ENCODE results near the gene FIZ1. TPM values are rescaled to one million over a fixed set of nuclear protein-coding genes. Genes with fewer than 3 reads are reported as not detected.

The FIZ1 gene
- total and polyA plus RNA-seq, 2 donors from 2014 or later = 11.9 to 17.9 TPM

- DNase-seq (no peak), FAIRE-seq (no peak)
- H3K36me3 ChIP-seq (ENCODE audit: control insufficient read depth in 2 of 3, insufficient read depth in 3 of 3, low read length in 3 of 3) = no peaks in the 10 kb centered on the region
- H3K9ac ChIP-seq (ENCODE audit: low read length in 3 of 3) = no peak overlapping the region
- no peak for TF ChIP-seq CTCF (IDR thresholded peaks at IDR 0.05; ENCODE audit: borderline replicate concordance, extremely low read depth, insufficient read depth)
- no peaks in the 10 kb centered on the region for H3K9me3 ChIP-seq (ENCODE audit: control insufficient read depth in 2 of 3, insufficient read depth in 1 of 3, low read length in 3 of 3)
- no peak overlapping the region for H3K4me3 ChIP-seq (ENCODE audit: low read length in 3 of 3)
- H3K27me3 ChIP-seq (ENCODE audit: control insufficient read depth, insufficient read depth, low read length) = no peaks in the 10 kb centered on the region
- H3K27ac ChIP-seq (ENCODE audit: low read depth in 2 of 2, low read length in 2 of 2) = no peak overlapping the region
- intact Hi-C loops (cut with DNase I) = no loop called here
- no peaks in the 10 kb centered on the region for H3K4me1 ChIP-seq (ENCODE audit: control insufficient read depth in 2 of 3, insufficient read depth in 2 of 3, low read depth in 1 of 3, low read length in 3 of 3)
Observed at GRCh38 chr19:55554741-55555152, 44.6 kb downstream of the FIZ1 start.

GRCh38 chr19:55554302-55554701, 45.0 kb downstream of the FIZ1 start:
- Histone ChIP-seq H3K27me3 (ENCODE audit: control insufficient read depth, insufficient read depth, low read length) (no peaks in the 10 kb centered on the region), H3K36me3 (ENCODE audit: control insufficient read depth in 2 of 3, insufficient read depth in 3 of 3, low read length in 3 of 3) (no peaks in the 10 kb centered on the region), H3K4me1 (ENCODE audit: control insufficient read depth in 2 of 3, insufficient read depth in 2 of 3, low read depth in 1 of 3, low read length in 3 of 3) (no peaks in the 10 kb centered on the region), H3K4me3 (ENCODE audit: low read length in 3 of 3) (no peak overlapping the region), H3K27ac (ENCODE audit: low read depth in 2 of 2, low read length in 2 of 2) (no peak overlapping the region), H3K9me3 (ENCODE audit: control insufficient read depth in 2 of 3, insufficient read depth in 1 of 3, low read length in 3 of 3) (no peaks in the 10 kb centered on the region), H3K9ac (ENCODE audit: low read length in 3 of 3) (no peak overlapping the region)
- intact Hi-C loops (cut with DNase I) = no loop called here
- FAIRE-seq (no peak), DNase-seq (no peak)
- TF ChIP-seq CTCF (IDR thresholded peaks at IDR 0.05; ENCODE audit: borderline replicate concordance, extremely low read depth, insufficient read depth) = no peak

- no peak for TF ChIP-seq CTCF (IDR thresholded peaks at IDR 0.05; ENCODE audit: borderline replicate concordance, extremely low read depth, insufficient read depth)
- no peak overlapping the region for H3K9ac ChIP-seq (ENCODE audit: low read length in 3 of 3)
- intact Hi-C loops (cut with DNase I) = no loop called here
- H3K9me3 ChIP-seq (ENCODE audit: control insufficient read depth in 2 of 3, insufficient read depth in 1 of 3, low read length in 3 of 3) = no peaks in the 10 kb centered on the region
- no peak overlapping the region for H3K27ac ChIP-seq (ENCODE audit: low read depth in 2 of 2, low read length in 2 of 2)
- no peaks in the 10 kb centered on the region for H3K27me3 ChIP-seq (ENCODE audit: control insufficient read depth, insufficient read depth, low read length)
- no peaks in the 10 kb centered on the region for H3K36me3 ChIP-seq (ENCODE audit: control insufficient read depth in 2 of 3, insufficient read depth in 3 of 3, low read length in 3 of 3)
- FAIRE-seq = no peak
- no peak overlapping the region for H3K4me3 ChIP-seq (ENCODE audit: low read length in 3 of 3)
- DNase-seq = no peak
- H3K4me1 ChIP-seq (ENCODE audit: control insufficient read depth in 2 of 3, insufficient read depth in 2 of 3, low read depth in 1 of 3, low read length in 3 of 3) = no peaks in the 10 kb centered on the region
Observed at GRCh38 chr19:55553217-55554182, 45.8 kb downstream of the FIZ1 start.
